ENCODE data around the gene OBI1.

GRCh38 chr13:78607409-78608251, 51.3 kb downstream of the OBI1 start:
- TF ChIP-seq CTCF (conservative IDR thresholded peaks at IDR 0.05; ENCODE audit: low read depth, low read length) (no peak), EZH2phosphoT487 (IDR thresholded peaks at IDR 0.05; ENCODE audit: borderline replicate concordance, low read length) (no peak), EZH2 (IDR thresholded peaks at IDR 0.05; ENCODE audit: low read length, unreplicated experiment) (no peak)

All from PC-3 (cell line).